Endothelial cell of umbilical vein (primary cell): ENCODE data around the gene KRTAP12-3. TPM values are rescaled to one million over a fixed set of nuclear protein-coding genes. Genes with fewer than 3 reads are reported as not detected.
"Not testable (repeated sequence)": the region's sequence is repeated elsewhere in the genome, so short reads cannot be mapped to it uniquely, and the experiment has no call there.

Experiments
- BruUV-seq: library from RNA; stranded (reverse); fragments of 400-500 nt; replicated peaks from 2 replicates; lab custom pipeline; 2021; lab: Mats Ljungman, UMichigan
- CTCF ChIA-PET: fragments of 300-600, 350-600 bp; sonication (Branson Sonifier 250); formaldehyde crosslinking; loops from one replicate; lab custom pipeline; 2021; ENCODE audit warnings: antibody characterized with exemption, inconsistent platforms; lab: Charles Lee
- POLR2A ChIA-PET: fragments of 300-600, 350-600 bp; sonication (Branson Sonifier 250); formaldehyde crosslinking; loops from one replicate; lab custom pipeline; 2021; ENCODE audit warnings: antibody characterized with exemption, inconsistent platforms; lab: Charles Lee
- DNase-seq: peaks from one replicate; pipeline ENCODE4 v3.0.0-alpha.2; 2011; ENCODE audit warnings: low read depth, low spot score
- FAIRE-seq: peaks from 2 replicates; lab custom pipeline; 2011; peaks lifted over from hg19 to GRCh38; lab: Jason Lieb, UNC
- H2AFZ ChIP-seq: 2 replicates; pipeline ENCODE4 v1.6.0; 2012; ENCODE audit warnings: low read depth, low read length, control low read depth, inconsistent platforms
- H3K27ac ChIP-seq: 2 replicates; pipeline ENCODE4 v1.5.1; 2011; ENCODE audit warnings: low read depth, mild to moderate bottlenecking, control low read depth, low read length, moderate library complexity; ENCODE audit not compliant: insufficient read depth
- H3K27me3 ChIP-seq, 2 experiments: 2 replicates each; pipeline versions ENCODE4 v1.6.0 to v1.6.1; 2011; ENCODE audit warnings: low read length in 2 of 2, mixed read lengths in 1 of 2; ENCODE audit not compliant: control insufficient read depth in 2 of 2, insufficient read depth in 2 of 2
- H3K36me3 ChIP-seq, 2 experiments: 2 replicates in 1 of 2; 3 replicates in 1 of 2; pipeline ENCODE4 v1.5.1; 2011; ENCODE audit warnings: low read length in 2 of 2, mild to moderate bottlenecking in 1 of 2, moderate library complexity in 1 of 2; ENCODE audit not compliant: control insufficient read depth in 2 of 2, insufficient read depth in 2 of 2; ENCODE audit errors: extremely low read depth in 1 of 2
- H3K4me1 ChIP-seq: 3 replicates; pipeline ENCODE4 v1.5.1; 2011; ENCODE audit warnings: mild to moderate bottlenecking, low read length; ENCODE audit not compliant: control insufficient read depth, insufficient read depth; ENCODE audit errors: extremely low read depth
- H3K4me2 ChIP-seq: 2 replicates; pipeline ENCODE4 v1.6.1; 2011; ENCODE audit warnings: low read length, control low read depth, mixed read lengths; ENCODE audit not compliant: insufficient read depth
- H3K4me3 ChIP-seq, 3 experiments: fragments of 200-600 bp in 1 of 3; sonication (generic), shearing (Covaris generic) in 1 of 3; replicated peaks in 1 of 3; 2 replicates each; pipeline ENCODE4 v1.5.1; 2011 to 2016; ENCODE audit warnings: control low read depth in 3 of 3, low read length in 3 of 3, mild to moderate bottlenecking in 2 of 3, inconsistent platforms in 1 of 3, low read depth in 1 of 3, moderate library complexity in 1 of 3; ENCODE audit not compliant: insufficient read depth in 1 of 3
- H3K79me2 ChIP-seq: 2 replicates; pipeline ENCODE4 v1.6.0; 2012; ENCODE audit warnings: low read length, inconsistent platforms; ENCODE audit not compliant: control insufficient read depth, insufficient read depth
- H3K9ac ChIP-seq: replicated peaks from 2 replicates; pipeline ENCODE3; 2011; ENCODE audit warnings: low read length, control low read depth; ENCODE audit not compliant: insufficient read depth; ENCODE audit errors: extremely low read depth
- H3K9me1 ChIP-seq: replicated peaks from 3 replicates; pipeline ENCODE4 v1.6.0; 2011; ENCODE audit warnings: mild to moderate bottlenecking, low read length; ENCODE audit not compliant: control insufficient read depth, insufficient read depth; ENCODE audit errors: extremely low read depth
- H3K9me3 ChIP-seq: replicated peaks from 2 replicates; pipeline ENCODE4 v1.5.1; 2012; ENCODE audit warnings: low read length, inconsistent platforms; ENCODE audit not compliant: control insufficient read depth, insufficient read depth
- H4K20me1 ChIP-seq: replicated peaks from 2 replicates; pipeline ENCODE3; 2011; ENCODE audit warnings: mild to moderate bottlenecking, low read length; ENCODE audit not compliant: control insufficient read depth, insufficient read depth; ENCODE audit errors: extremely low read depth
- CTCF ChIP-seq, 2 donors: IDR thresholded peaks; 1 replicate in 1 of 2; 2 replicates in 1 of 2; pipeline ENCODE4 v1.5.1; 2011; ENCODE audit warnings: low read length in 2 of 2, mild to moderate bottlenecking in 2 of 2, moderate library complexity in 2 of 2, control low read depth in 1 of 2, inconsistent platforms in 1 of 2, low read depth in 1 of 2; ENCODE audit not compliant: insufficient read depth in 1 of 2; ENCODE audit errors: extremely low read depth in 1 of 2
- EZH2 ChIP-seq: IDR thresholded peaks from 2 replicates; pipeline ENCODE4 v1.6.1; 2012; ENCODE audit warnings: borderline replicate concordance, low read depth, mild to moderate bottlenecking, moderate library complexity, low read length, inconsistent platforms; ENCODE audit not compliant: severe bottlenecking
- FOS ChIP-seq: IDR thresholded peaks from 2 replicates; pipeline ENCODE4 v1.6.1; 2011; ENCODE audit warnings: mild to moderate bottlenecking, low read length, moderate library complexity, borderline replicate concordance; ENCODE audit not compliant: insufficient read depth
- GATA2 ChIP-seq: IDR thresholded peaks from 2 replicates; pipeline ENCODE4 v1.7.0; 2011; ENCODE audit warnings: low read depth, mild to moderate bottlenecking, moderate library complexity, mixed read lengths, low read length; ENCODE audit not compliant: insufficient read length, insufficient read depth
- JUN ChIP-seq: IDR thresholded peaks from 2 replicates; pipeline ENCODE4 v1.6.1; 2011; ENCODE audit warnings: borderline replicate concordance, low read depth; ENCODE audit not compliant: insufficient read length, insufficient read depth
- MYC ChIP-seq: IDR thresholded peaks from one replicate; pipeline ENCODE4 v1.6.1; 2011; ENCODE audit warnings: mild to moderate bottlenecking, low read depth, low read length
- POLR2A ChIP-seq: IDR thresholded peaks from 2 replicates; pipeline ENCODE4 v1.6.1; 2012; ENCODE audit warnings: low read depth, mild to moderate bottlenecking, control low read depth, low read length
- POLR2AphosphoS5 ChIP-seq: IDR thresholded peaks from 2 replicates; pipeline ENCODE4 v1.6.1; 2012; ENCODE audit warnings: low read depth, mild to moderate bottlenecking, control low read depth, low read length, moderate library complexity; ENCODE audit not compliant: insufficient read depth
- dilution Hi-C: fragments of 300-500 bp; cut with MboI; formaldehyde crosslinking; loops from one replicate; pipeline ENCODE4 v1.15.0; 2019; ENCODE audit warnings: low sequenced_read_pairs; ENCODE audit not compliant: extremely low pct_ligation_motif_present
- intact Hi-C: fragments of 100-400 bp; cut with micrococcal nuclease; formaldehyde crosslinking; loops from one replicate; pipeline ENCODE4 v1.10.0; 2022
- polyA plus RNA-seq, 4 experiments: library from polyadenylated mRNA; depleted of rRNA in 3 of 4; stranded (reverse) in 3 of 4; unstranded in 1 of 4; fragments of >200 nt; gene quantifications; 2 replicates each; pipeline versions ENCODE4 v1.2.1 to v1.2.3, GENCODE V29; 2011 to 2012; ENCODE audit warnings: missing spikeins in 1 of 4
- total RNA-seq: library from RNA; stranded (reverse); gene quantifications from 2 replicates; pipeline ENCODE4 v1.2.3, GENCODE V29; 2021
- TF ChIP-seq, protein P1 (sequence below): IDR thresholded peaks from 2 replicates; pipeline ENCODE4 v1.6.1; 2011; ENCODE audit not compliant: insufficient read depth, insufficient read length

KRTAP12-3 gene
- total and polyA plus RNA-seq, 2 donors (not counting 3 experiments of a cell fraction or from before 2014, with no cell fraction given), result not detected

DNA sequence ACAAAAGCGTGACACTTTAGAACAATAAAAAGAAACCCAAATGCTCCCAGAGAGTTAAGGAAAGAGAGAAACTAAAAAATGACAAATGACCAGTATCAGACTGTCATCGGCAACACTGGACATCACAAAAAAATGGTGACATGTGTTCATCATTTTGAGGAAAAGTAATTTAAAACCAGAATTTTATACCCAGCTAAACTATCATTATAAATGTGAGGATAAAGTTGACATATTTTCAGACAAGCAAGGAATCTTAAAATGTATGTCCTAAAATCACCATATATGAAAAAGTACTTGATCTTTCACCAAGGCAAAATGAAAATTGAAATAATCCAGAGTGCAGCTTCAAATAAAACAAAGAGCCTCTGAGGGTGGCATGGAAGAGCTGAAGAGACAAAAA, 12.9 kb upstream of the KRTAP12-3 start:
- no peaks in the 10 kb centered on the region for H3K4me1 ChIP-seq
- no peak overlapping the region for H3K27ac ChIP-seq
- no peak for DNase-seq
- dilution Hi-C loops (no loop called here), intact Hi-C loops (no loop called here)
- no peaks in the 10 kb centered on the region for H3K36me3 ChIP-seq
- H3K4me2 ChIP-seq, result no peak overlapping the region
- H3K27me3 ChIP-seq, result no peaks in the 10 kb centered on the region
- TF ChIP-seq EZH2 (no peak), JUN (no peak), MYC (no peak), GATA2 (no peak), FOS (no peak), POLR2AphosphoS5 (no peak), CTCF (IDR thresholded peaks at IDR 0.05; ENCODE audit: extremely low read depth in 1 of 2, insufficient read depth in 1 of 2, low read depth in 1 of 2, low read length in 2 of 2) (no peak), POLR2A (no peak)
- TF ChIP-seq, protein P1, sequence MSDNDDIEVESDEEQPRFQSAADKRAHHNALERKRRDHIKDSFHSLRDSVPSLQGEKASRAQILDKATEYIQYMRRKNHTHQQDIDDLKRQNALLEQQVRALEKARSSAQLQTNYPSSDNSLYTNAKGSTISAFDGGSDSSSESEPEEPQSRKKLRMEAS, result no peak
- no peaks in the 10 kb centered on the region for H3K79me2 ChIP-seq
- H3K4me3 ChIP-seq, result no peak overlapping the region
- H3K9me3 ChIP-seq, result no peaks in the 10 kb centered on the region
- BruUV-seq, result no TSS peak
- no peak for FAIRE-seq
- H3K9me1 ChIP-seq, result no peaks in the 10 kb centered on the region
- POLR2A ChIA-PET, result no interaction called here
- H2AFZ ChIP-seq, result no peak overlapping the region
- no peak overlapping the region for H3K9ac ChIP-seq
- H4K20me1 ChIP-seq, result no peaks in the 10 kb centered on the region
- CTCF ChIA-PET, result no interaction called here

GRCh38 chr21:44646366-44647221, 11.1 kb upstream of the KRTAP12-3 start, which contains the start of gene KRTAP10-11:
KRTAP10-11 (plus strand) TSS chr21:44646414; CDS start chr21:44646459, 45 bp downstream.
- H2AFZ ChIP-seq, H4K20me1 ChIP-seq, H3K27ac ChIP-seq, H3K36me3 ChIP-seq, H3K9me3 ChIP-seq, POLR2A ChIA-PET, H3K4me1 ChIP-seq, H3K9ac ChIP-seq, intact Hi-C loops, H3K9me1 ChIP-seq, H3K27me3 ChIP-seq, CTCF ChIA-PET, H3K79me2 ChIP-seq, H3K4me3 ChIP-seq, DNase-seq, FAIRE-seq, dilution Hi-C loops, BruUV-seq, H3K4me2 ChIP-seq: not testable (repeated sequence)
